ENCODE measurements around the gene FRMPD2.

DNA sequence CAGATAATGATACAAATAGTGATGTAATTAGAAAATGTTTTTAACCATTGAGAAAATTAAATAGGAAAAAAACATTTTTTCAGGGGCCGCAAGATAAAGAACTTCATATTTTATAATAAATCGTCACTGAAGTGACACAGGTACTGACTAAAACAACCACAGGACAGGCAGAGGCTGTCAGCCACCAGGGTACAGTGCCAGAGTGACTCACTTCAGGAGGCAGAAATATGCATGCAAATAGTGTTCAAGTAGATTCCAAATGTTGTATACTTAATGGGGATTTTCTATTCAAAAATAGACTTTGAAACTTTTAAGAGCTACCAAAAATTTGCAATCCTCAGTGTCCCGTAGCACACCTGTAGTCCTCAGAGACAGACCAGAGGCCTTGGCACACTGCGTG lies 68.6 kb downstream of the FRMPD2 start:
- no peak for TF ChIP-seq CHD1 (IDR thresholded peaks at IDR 0.05; ENCODE audit: low read depth, low read length)
- no peak for TF ChIP-seq MXI1 (IDR thresholded peaks at IDR 0.05; ENCODE audit: borderline replicate concordance, low read depth, low read length)
- TF ChIP-seq POLR2A (IDR thresholded peaks at IDR 0.05; ENCODE audit: low read depth, low read length), result no peak
- TF ChIP-seq, protein P1, sequence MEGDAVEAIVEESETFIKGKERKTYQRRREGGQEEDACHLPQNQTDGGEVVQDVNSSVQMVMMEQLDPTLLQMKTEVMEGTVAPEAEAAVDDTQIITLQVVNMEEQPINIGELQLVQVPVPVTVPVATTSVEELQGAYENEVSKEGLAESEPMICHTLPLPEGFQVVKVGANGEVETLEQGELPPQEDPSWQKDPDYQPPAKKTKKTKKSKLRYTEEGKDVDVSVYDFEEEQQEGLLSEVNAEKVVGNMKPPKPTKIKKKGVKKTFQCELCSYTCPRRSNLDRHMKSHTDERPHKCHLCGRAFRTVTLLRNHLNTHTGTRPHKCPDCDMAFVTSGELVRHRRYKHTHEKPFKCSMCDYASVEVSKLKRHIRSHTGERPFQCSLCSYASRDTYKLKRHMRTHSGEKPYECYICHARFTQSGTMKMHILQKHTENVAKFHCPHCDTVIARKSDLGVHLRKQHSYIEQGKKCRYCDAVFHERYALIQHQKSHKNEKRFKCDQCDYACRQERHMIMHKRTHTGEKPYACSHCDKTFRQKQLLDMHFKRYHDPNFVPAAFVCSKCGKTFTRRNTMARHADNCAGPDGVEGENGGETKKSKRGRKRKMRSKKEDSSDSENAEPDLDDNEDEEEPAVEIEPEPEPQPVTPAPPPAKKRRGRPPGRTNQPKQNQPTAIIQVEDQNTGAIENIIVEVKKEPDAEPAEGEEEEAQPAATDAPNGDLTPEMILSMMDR (conservative IDR thresholded peaks at IDR 0.05; ENCODE audit: low read depth, low read length), result no peak
- TF ChIP-seq RFX5 (IDR thresholded peaks at IDR 0.05; ENCODE audit: low read depth, low read length), result no peak
- no peak for TF ChIP-seq CEBPB (IDR thresholded peaks at IDR 0.05; ENCODE audit: low read depth, low read length)
- TF ChIP-seq, protein P2, sequence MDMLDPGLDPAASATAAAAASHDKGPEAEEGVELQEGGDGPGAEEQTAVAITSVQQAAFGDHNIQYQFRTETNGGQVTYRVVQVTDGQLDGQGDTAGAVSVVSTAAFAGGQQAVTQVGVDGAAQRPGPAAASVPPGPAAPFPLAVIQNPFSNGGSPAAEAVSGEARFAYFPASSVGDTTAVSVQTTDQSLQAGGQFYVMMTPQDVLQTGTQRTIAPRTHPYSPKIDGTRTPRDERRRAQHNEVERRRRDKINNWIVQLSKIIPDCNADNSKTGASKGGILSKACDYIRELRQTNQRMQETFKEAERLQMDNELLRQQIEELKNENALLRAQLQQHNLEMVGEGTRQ (IDR thresholded peaks at IDR 0.05; ENCODE audit: low read depth, low read length), result no peak
- TF ChIP-seq BHLHE40 (IDR thresholded peaks at IDR 0.05; ENCODE audit: low read depth, low read length), result no peak
